Smooth muscle cell (in vitro differentiated cells): Measurements from ENCODE around the gene NHERF2. TPM values are rescaled to one million over a fixed set of nuclear protein-coding genes. Genes with fewer than 3 reads are reported as not detected.

Source experiments
- DNase-seq: peaks from one replicate; lab custom pipeline; 2025; ENCODE audit not compliant: unreplicated experiment; lab: John Stamatoyannopoulos, UW
- H2AFZ ChIP-seq: fragments of 200-600 bp; sonication (generic); 2 replicates; pipeline ENCODE4 v1.6.0; 2016; ENCODE audit warnings: antibody characterized with exemption, low read depth, mild to moderate bottlenecking
- H3F3A ChIP-seq: fragments of 200-600 bp; sonication (generic); 2 replicates; pipeline ENCODE4 v1.6.0; 2017; ENCODE audit warnings: antibody characterized with exemption, low read depth
- H3K27ac ChIP-seq: fragments of 200-600 bp; sonication (generic); 2 replicates; pipeline ENCODE4 v1.5.1; 2016; ENCODE audit warnings: low read depth, mild to moderate bottlenecking
- H3K27me3 ChIP-seq: fragments of 200-600 bp; sonication (generic); 2 replicates; pipeline ENCODE4 v1.6.1; 2016; ENCODE audit warnings: low read depth, mild to moderate bottlenecking
- H3K36me3 ChIP-seq: fragments of 200-600 bp; sonication (generic); 2 replicates; pipeline ENCODE4 v1.5.1; 2016; ENCODE audit warnings: low read depth
- H3K4me1 ChIP-seq: fragments of 200-600 bp; sonication (generic); 2 replicates; pipeline ENCODE4 v1.5.1; 2016; ENCODE audit warnings: low read depth
- H3K4me2 ChIP-seq: fragments of 200-600 bp; sonication (generic); 2 replicates; pipeline ENCODE4 v1.6.0; 2016; ENCODE audit warnings: mild to moderate bottlenecking
- H3K4me3 ChIP-seq: fragments of 200-600 bp; sonication (generic); 2 replicates; pipeline ENCODE4 v1.5.1; 2016; ENCODE audit warnings: mild to moderate bottlenecking
- H3K79me2 ChIP-seq: fragments of 200-600 bp; sonication (generic); 2 replicates; pipeline ENCODE4 v1.6.0; 2016; ENCODE audit warnings: low read depth, mild to moderate bottlenecking
- H3K9ac ChIP-seq: fragments of 200-600 bp; sonication (generic); 2 replicates; pipeline ENCODE4 v1.6.0; 2016; ENCODE audit warnings: low read depth
- H3K9me3 ChIP-seq: fragments of 200-600 bp; sonication (generic); replicated peaks from 2 replicates; pipeline ENCODE4 v1.5.1; 2016; ENCODE audit warnings: low read depth
- H4K20me1 ChIP-seq: fragments of 200-600 bp; sonication (generic); 2 replicates; pipeline ENCODE4 v1.6.0; 2016; ENCODE audit warnings: low read depth
- CTCF ChIP-seq: fragments of 200-600 bp; sonication (generic); IDR thresholded peaks from 2 replicates; pipeline ENCODE4 v1.5.1; 2017; ENCODE audit warnings: borderline replicate concordance, mild to moderate bottlenecking, antibody characterized with exemption; ENCODE audit not compliant: insufficient read depth, poor library complexity, severe bottlenecking
- WGBS: methylation state at CpG from one replicate; pipeline ENCODE4 v1.1.7; 2016; ENCODE audit warnings: low lambda C conversion rate; 5-methylcytosine and 5-hydroxymethylcytosine counted together
- polyA plus RNA-seq: library from polyadenylated mRNA; unstranded; fragments of >200 nt; fragmentation: Nextera tagmentation; extraction: Ambion mirVana; gene quantifications from 2 replicates; pipeline ENCODE4 v1.2.1, GENCODE V29; 2016
- total RNA-seq: library from RNA; depleted of rRNA; stranded (reverse); fragments of >200 nt; gene quantifications from 2 replicates; pipeline ENCODE4 v1.2.3, GENCODE V29; 2014

Gene NHERF2
- total and polyA plus RNA-seq, 2 experiments from 2014 or later: 14.4 to 40.2 TPM

GRCh38 chr16:1999866-2000514 is 26.7 kb upstream of the NHERF2 start:
- H3K4me1 ChIP-seq: peaks cover 5% of the 10 kb centered on the region
- H3F3A ChIP-seq: peaks cover 25% of the 10 kb centered on the region
- no peak overlapping the region for H3K4me2 ChIP-seq
- TF ChIP-seq CTCF: no peak
- H2AFZ ChIP-seq: no peak overlapping the region
- H3K27me3 ChIP-seq: no peaks in the 10 kb centered on the region
- H3K9me3 ChIP-seq: no peaks in the 10 kb centered on the region
- 98% methylated on average over 23 of the region's 28 CpGs for WGBS
- peaks cover 51% of the 10 kb centered on the region for H4K20me1 ChIP-seq
- DNase-seq: no peak
- H3K9ac ChIP-seq: no peak overlapping the region
- H3K4me3 ChIP-seq: no peak overlapping the region
- H3K36me3 ChIP-seq: no peaks in the 10 kb centered on the region
- H3K79me2 ChIP-seq: peaks cover 21% of the 10 kb centered on the region
- H3K27ac ChIP-seq: no peak overlapping the region

- peaks cover 5% of the 10 kb centered on the region for H3K4me1 ChIP-seq
- H3K36me3 ChIP-seq: no peaks in the 10 kb centered on the region
- no peak overlapping the region for H3K9ac ChIP-seq
- DNase-seq: no peak
- no peaks in the 10 kb centered on the region for H3K9me3 ChIP-seq
- peaks cover 32% of the 10 kb centered on the region for H3K79me2 ChIP-seq
- no peak overlapping the region for H3K27ac ChIP-seq
- H4K20me1 ChIP-seq: peaks cover 61% of the 10 kb centered on the region
- TF ChIP-seq CTCF: no peak
- H3K4me3 ChIP-seq: no peak overlapping the region
- WGBS: 98% methylated on average over 19 of the region's 19 CpGs
- no peaks in the 10 kb centered on the region for H3K27me3 ChIP-seq
- peaks cover 15% of the 10 kb centered on the region for H3F3A ChIP-seq
- no peak overlapping the region for H3K4me2 ChIP-seq
- no peak overlapping the region for H2AFZ ChIP-seq
These were observed 25.7 kb upstream of the NHERF2 start for GRCh38 chr16:2001035-2001434.

GRCh38 chr16:2001456-2002355 is 25.0 kb upstream of the NHERF2 start:
- no peak for DNase-seq
- Histone ChIP-seq H3K9ac (no peak overlapping the region), H3K27me3 (no peaks in the 10 kb centered on the region), H3K9me3 (no peaks in the 10 kb centered on the region), H3K36me3 (no peaks in the 10 kb centered on the region), H3K79me2 (peaks cover 39% of the 10 kb centered on the region), H3K4me1 (peaks cover 5% of the 10 kb centered on the region), H3K4me2 (no peak overlapping the region), H3K4me3 (no peak overlapping the region), H3K27ac (no peak overlapping the region), H2AFZ (no peak overlapping the region), H4K20me1 (peaks cover 68% of the 10 kb centered on the region), H3F3A (peaks cover 8% of the 10 kb centered on the region)
- 98% methylated on average over 52 of the region's 53 CpGs for WGBS
- TF ChIP-seq CTCF: no peak
